ENCODE data around the gene BTBD9. TPM values are rescaled to one million over a fixed set of nuclear protein-coding genes. Genes with fewer than 3 reads are reported as not detected.

BTBD9 gene
- total RNA-seq, 2 donors from 2014 or later, result 15.3 to 23.6 TPM

DNA sequence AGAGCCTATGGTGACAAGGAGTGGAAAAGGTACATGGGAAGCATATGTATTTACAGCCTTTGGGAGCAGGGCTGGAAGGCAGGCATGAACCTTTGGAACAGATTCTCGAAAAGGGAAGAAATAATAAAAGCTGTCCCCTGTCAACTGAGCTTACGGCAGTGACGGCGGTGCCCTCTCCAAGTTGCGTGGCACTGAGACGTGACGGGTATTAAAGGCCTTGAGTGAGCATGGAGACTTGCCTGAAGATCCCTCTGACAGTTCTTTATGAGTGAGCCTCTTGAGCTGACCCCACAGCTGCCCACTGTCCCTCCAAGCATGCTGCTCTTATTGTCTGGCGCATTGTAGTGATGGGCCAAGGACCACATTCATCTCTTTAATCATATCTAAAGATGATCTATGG is 431.7 kb downstream of the BTBD9 start:
- Histone ChIP-seq H3K4me3 (no peak overlapping the region), H3K27me3 (no peaks in the 10 kb centered on the region), H3K9ac (ENCODE audit: low read depth in 2 of 2, low read length in 2 of 2) (no peak overlapping the region), H3K36me3 (no peaks in the 10 kb centered on the region), H3K4me1 (no peaks in the 10 kb centered on the region), H3K27ac (no peak overlapping the region), H3K9me3 (no peaks in the 10 kb centered on the region)
- TF ChIP-seq, protein P1, sequence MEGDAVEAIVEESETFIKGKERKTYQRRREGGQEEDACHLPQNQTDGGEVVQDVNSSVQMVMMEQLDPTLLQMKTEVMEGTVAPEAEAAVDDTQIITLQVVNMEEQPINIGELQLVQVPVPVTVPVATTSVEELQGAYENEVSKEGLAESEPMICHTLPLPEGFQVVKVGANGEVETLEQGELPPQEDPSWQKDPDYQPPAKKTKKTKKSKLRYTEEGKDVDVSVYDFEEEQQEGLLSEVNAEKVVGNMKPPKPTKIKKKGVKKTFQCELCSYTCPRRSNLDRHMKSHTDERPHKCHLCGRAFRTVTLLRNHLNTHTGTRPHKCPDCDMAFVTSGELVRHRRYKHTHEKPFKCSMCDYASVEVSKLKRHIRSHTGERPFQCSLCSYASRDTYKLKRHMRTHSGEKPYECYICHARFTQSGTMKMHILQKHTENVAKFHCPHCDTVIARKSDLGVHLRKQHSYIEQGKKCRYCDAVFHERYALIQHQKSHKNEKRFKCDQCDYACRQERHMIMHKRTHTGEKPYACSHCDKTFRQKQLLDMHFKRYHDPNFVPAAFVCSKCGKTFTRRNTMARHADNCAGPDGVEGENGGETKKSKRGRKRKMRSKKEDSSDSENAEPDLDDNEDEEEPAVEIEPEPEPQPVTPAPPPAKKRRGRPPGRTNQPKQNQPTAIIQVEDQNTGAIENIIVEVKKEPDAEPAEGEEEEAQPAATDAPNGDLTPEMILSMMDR (IDR thresholded peaks at IDR 0.05), result no peak
- intact Hi-C loops (cut with DNase I), result no loop called here
- DNase-seq, result no peak

DNA sequence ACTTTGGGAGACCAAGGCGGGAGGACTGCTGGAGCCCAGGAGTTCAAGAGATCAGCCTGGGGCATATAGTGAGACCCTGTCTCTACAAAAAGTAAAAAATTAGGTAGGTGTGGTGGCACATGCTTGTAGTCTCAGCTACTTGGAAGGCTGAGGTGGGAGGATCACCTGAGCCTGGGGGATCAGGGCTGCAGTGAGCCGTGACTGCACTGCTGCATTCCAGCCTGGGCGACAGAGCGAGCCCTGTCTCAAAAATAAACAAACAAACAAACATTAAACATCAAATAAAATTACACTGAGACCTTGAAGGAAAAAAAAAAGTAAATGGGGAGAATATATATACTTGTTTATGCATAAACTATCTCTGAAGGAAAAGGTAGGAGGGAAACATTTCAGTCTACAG is 432.4 kb downstream of the BTBD9 start:
- intact Hi-C loops (cut with DNase I), result no loop called here
- DNase-seq, result no peak
- H3K4me1 ChIP-seq, result no peaks in the 10 kb centered on the region
- TF ChIP-seq, protein P1 (IDR thresholded peaks at IDR 0.05), result no peak
- no peaks in the 10 kb centered on the region for H3K36me3 ChIP-seq
- no peak overlapping the region for H3K9ac ChIP-seq (ENCODE audit: low read depth in 2 of 2, low read length in 2 of 2)
- no peak overlapping the region for H3K4me3 ChIP-seq
- no peaks in the 10 kb centered on the region for H3K9me3 ChIP-seq
- H3K27me3 ChIP-seq, result no peaks in the 10 kb centered on the region
- H3K27ac ChIP-seq, result no peak overlapping the region

DNA sequence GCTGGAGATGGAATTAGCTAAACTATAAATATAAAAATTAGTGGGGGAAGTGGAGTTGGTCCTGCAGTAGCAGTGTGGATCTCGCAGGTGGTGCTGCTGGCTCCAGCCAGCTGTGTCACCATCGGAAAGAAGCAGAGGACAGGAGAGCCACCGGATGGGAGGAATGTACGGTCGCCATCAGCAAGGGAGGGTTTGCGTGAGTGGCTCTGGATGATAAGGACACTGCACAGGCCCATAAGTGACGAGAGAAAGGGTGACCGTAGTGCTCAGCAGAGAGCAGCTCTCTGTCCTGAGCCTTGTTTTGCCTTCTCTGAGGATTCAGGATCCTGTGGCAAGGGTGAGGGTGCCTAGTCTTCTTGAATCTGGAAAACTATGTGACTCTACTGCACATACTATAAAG is 441.5 kb downstream of the BTBD9 start:
- Histone ChIP-seq H3K36me3 (no peaks in the 10 kb centered on the region), H3K4me3 (no peak overlapping the region), H3K9ac (ENCODE audit: low read depth in 2 of 2, low read length in 2 of 2) (no peak overlapping the region), H3K27me3 (no peaks in the 10 kb centered on the region), H3K27ac (no peak overlapping the region), H3K9me3 (no peaks in the 10 kb centered on the region), H3K4me1 (no peaks in the 10 kb centered on the region)
- DNase-seq, result no peak
- intact Hi-C loops (cut with DNase I), result no loop called here
- TF ChIP-seq, protein P1 (IDR thresholded peaks at IDR 0.05), result no peak

DNA sequence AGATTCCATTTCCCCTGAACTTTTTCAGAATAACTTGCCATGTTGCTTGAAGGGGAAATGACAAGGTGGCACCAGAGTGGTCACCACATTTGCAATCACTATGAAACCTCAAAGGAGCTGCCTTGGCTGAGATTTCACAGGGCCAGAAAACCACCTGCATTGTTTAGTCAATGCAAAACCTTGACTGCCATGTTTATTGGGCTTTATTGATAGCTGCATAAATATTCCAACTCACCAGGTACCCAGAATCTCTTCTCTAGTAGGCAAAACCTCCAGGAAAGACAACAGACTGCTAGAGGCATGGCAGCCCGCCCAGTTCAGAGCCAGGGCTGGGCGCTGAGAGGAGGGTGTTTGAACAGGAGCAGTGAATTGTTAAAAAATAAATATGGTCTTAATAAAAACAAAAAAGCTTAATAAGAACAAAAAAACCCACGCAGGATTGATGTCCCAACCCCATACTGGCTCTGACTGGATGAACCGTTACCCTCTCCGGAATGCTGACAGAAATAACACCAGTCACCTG is 444.6 kb downstream of the BTBD9 start:
- H3K36me3 ChIP-seq, result no peaks in the 10 kb centered on the region
- no peak for DNase-seq
- intact Hi-C loops (cut with DNase I), result no loop called here
- H3K27me3 ChIP-seq, result no peaks in the 10 kb centered on the region
- H3K4me1 ChIP-seq, result no peaks in the 10 kb centered on the region
- no peak overlapping the region for H3K9ac ChIP-seq (ENCODE audit: low read depth in 2 of 2, low read length in 2 of 2)
- H3K27ac ChIP-seq, result no peak overlapping the region
- no peaks in the 10 kb centered on the region for H3K9me3 ChIP-seq
- TF ChIP-seq, protein P1 (IDR thresholded peaks at IDR 0.05), result no peak
- H3K4me3 ChIP-seq, result no peak overlapping the region

DNA sequence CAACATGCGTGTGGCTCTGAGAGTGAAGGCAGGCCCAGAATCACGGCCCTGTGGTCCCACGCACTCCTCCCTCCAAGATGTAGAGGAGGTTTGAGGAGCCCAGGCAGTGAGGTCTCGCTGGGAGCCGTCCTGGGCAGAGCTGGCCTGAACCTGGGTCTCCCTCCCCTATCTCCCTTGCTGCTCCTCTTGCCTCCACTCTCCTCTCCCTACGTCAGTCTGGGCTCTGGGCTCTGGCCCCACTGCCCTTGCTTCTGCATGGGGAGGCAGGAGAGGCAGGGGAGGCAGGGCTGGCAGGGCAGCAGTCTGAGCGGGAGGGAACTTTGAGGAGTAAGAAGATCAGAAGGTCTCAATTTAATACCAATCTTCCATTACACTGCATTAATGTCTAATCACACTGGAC is 445.1 kb downstream of the BTBD9 start:
- DNase-seq, result no peak
- Histone ChIP-seq H3K27me3 (no peaks in the 10 kb centered on the region), H3K27ac (no peak overlapping the region), H3K4me1 (no peaks in the 10 kb centered on the region), H3K9me3 (no peaks in the 10 kb centered on the region), H3K36me3 (no peaks in the 10 kb centered on the region), H3K9ac (ENCODE audit: low read depth in 2 of 2, low read length in 2 of 2) (no peak overlapping the region), H3K4me3 (no peak overlapping the region)
- intact Hi-C loops (cut with DNase I), result no loop called here
- TF ChIP-seq, protein P1 (IDR thresholded peaks at IDR 0.05), result no peak

DNA sequence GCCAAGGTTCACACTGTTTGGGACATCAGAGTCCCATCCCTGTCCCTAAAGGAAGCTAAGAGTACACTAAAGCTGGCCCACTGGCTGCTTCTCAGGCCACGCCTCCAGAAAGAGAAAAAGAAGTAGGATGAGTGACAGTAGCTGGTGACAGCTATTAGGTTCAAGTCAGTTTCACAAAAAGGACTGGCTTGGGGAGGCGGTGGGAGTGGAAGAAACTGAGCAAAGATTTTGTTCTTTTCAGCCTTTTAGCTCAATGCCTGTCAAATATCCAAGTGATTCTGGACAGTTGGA is 445.5 kb downstream of the BTBD9 start:
- H3K9me3 ChIP-seq, result no peaks in the 10 kb centered on the region
- H3K4me3 ChIP-seq, result no peak overlapping the region
- H3K9ac ChIP-seq (ENCODE audit: low read depth in 2 of 2, low read length in 2 of 2), result no peak overlapping the region
- DNase-seq, result no peak
- no peaks in the 10 kb centered on the region for H3K4me1 ChIP-seq
- intact Hi-C loops (cut with DNase I), result no loop called here
- H3K27me3 ChIP-seq, result no peaks in the 10 kb centered on the region
- TF ChIP-seq, protein P1 (IDR thresholded peaks at IDR 0.05), result no peak
- H3K36me3 ChIP-seq, result no peaks in the 10 kb centered on the region
- no peak overlapping the region for H3K27ac ChIP-seq

Measured in colonic mucosa (tissue), 4 donors.